Measurements from ENCODE around the gene PCGF2. TPM values are rescaled to one million over a fixed set of nuclear protein-coding genes. Genes with fewer than 3 reads are reported as not detected.

PCGF2 gene
- total RNA-seq, 1 experiment from 2014 or later = 43.9 TPM

DNA sequence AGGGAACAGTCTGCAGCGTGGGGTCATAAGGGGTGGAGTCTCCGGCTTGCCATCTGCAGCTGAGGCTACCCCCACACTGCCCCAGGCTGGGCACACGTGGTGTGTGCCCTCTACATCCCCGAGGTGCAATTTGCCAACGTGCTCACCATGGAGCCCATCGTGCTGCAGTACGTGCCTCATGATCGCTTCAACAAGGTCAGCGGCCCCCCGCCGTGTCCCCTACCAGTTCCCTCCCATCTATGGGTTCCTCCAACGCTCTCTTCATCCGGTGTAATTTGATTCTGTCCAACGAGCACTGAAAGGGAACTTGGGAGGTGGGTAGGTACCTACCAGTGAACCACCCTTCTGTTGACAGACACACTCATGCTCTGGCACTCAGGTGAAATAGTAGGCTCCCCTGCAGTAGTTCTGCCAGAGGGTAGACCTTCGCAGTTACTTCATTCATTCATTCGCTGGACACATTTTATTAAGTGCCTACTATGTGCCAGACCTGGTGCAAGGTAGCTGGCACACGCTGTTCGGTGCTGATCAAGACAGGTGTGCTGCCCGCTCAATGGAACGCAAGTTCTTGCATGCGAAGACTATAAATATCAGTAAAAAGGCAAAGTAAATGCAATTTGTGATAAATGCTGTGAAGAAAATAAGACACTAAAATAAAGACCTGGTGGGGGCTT is 40.3 kb downstream of the PCGF2 start:
- Histone ChIP-seq H3K4me3 (ENCODE audit: low read depth in 2 of 2, low read length in 2 of 2) (no peak overlapping the region), H3K36me3 (ENCODE audit: control insufficient read depth, insufficient read depth, low read length) (no peaks in the 10 kb centered on the region; the same call in 1 of the 2 replicates), H3K9me3 (ENCODE audit: control insufficient read depth, insufficient read depth, low read depth, low read length) (no peaks in the 10 kb centered on the region), H3K27me3 (ENCODE audit: control insufficient read depth, insufficient read depth, low read length) (no peaks in the 10 kb centered on the region), H3K27ac (ENCODE audit: low read length) (no peak overlapping the region), H3K4me1 (ENCODE audit: control insufficient read depth, insufficient read depth, low read length) (no peaks in the 10 kb centered on the region)
- in situ Hi-C loops (cut with HindIII; ENCODE audit: low pct_unique_long_range_greater_than_20kb, low sequenced_read_pairs) = no loop called here
- TF ChIP-seq, protein P1, sequence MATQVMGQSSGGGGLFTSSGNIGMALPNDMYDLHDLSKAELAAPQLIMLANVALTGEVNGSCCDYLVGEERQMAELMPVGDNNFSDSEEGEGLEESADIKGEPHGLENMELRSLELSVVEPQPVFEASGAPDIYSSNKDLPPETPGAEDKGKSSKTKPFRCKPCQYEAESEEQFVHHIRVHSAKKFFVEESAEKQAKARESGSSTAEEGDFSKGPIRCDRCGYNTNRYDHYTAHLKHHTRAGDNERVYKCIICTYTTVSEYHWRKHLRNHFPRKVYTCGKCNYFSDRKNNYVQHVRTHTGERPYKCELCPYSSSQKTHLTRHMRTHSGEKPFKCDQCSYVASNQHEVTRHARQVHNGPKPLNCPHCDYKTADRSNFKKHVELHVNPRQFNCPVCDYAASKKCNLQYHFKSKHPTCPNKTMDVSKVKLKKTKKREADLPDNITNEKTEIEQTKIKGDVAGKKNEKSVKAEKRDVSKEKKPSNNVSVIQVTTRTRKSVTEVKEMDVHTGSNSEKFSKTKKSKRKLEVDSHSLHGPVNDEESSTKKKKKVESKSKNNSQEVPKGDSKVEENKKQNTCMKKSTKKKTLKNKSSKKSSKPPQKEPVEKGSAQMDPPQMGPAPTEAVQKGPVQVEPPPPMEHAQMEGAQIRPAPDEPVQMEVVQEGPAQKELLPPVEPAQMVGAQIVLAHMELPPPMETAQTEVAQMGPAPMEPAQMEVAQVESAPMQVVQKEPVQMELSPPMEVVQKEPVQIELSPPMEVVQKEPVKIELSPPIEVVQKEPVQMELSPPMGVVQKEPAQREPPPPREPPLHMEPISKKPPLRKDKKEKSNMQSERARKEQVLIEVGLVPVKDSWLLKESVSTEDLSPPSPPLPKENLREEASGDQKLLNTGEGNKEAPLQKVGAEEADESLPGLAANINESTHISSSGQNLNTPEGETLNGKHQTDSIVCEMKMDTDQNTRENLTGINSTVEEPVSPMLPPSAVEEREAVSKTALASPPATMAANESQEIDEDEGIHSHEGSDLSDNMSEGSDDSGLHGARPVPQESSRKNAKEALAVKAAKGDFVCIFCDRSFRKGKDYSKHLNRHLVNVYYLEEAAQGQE (IDR thresholded peaks at IDR 0.05; ENCODE audit: insufficient read depth in 1 of 2, low read depth in 2 of 2, low read length in 1 of 2) = no peak
- TF ChIP-seq POLR2AphosphoS5 (IDR thresholded peaks at IDR 0.05; ENCODE audit: low read depth, low read length) = no peak
- TF ChIP-seq, protein P2, sequence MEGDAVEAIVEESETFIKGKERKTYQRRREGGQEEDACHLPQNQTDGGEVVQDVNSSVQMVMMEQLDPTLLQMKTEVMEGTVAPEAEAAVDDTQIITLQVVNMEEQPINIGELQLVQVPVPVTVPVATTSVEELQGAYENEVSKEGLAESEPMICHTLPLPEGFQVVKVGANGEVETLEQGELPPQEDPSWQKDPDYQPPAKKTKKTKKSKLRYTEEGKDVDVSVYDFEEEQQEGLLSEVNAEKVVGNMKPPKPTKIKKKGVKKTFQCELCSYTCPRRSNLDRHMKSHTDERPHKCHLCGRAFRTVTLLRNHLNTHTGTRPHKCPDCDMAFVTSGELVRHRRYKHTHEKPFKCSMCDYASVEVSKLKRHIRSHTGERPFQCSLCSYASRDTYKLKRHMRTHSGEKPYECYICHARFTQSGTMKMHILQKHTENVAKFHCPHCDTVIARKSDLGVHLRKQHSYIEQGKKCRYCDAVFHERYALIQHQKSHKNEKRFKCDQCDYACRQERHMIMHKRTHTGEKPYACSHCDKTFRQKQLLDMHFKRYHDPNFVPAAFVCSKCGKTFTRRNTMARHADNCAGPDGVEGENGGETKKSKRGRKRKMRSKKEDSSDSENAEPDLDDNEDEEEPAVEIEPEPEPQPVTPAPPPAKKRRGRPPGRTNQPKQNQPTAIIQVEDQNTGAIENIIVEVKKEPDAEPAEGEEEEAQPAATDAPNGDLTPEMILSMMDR (IDR thresholded peaks at IDR 0.05) = no peak
- no peak for TF ChIP-seq SIN3A (IDR thresholded peaks at IDR 0.05; ENCODE audit: borderline replicate concordance, insufficient read depth, low read depth, low read length)
- no peak for TF ChIP-seq TCF7L2 (IDR thresholded peaks at IDR 0.05; ENCODE audit: low read depth, low read length)
- POLR2A ChIA-PET = no interaction called here
- CTCF ChIA-PET = no interaction called here
- ATAC-seq = no peak
- no peak for DNase-seq (ENCODE audit: low read depth, low spot score)
- intact Hi-C loops (cut with micrococcal nuclease; ENCODE audit: unreplicated experiment) = no loop called here
- BruUV-seq (replicated peaks) = TSS peak; percentile 67

DNA sequence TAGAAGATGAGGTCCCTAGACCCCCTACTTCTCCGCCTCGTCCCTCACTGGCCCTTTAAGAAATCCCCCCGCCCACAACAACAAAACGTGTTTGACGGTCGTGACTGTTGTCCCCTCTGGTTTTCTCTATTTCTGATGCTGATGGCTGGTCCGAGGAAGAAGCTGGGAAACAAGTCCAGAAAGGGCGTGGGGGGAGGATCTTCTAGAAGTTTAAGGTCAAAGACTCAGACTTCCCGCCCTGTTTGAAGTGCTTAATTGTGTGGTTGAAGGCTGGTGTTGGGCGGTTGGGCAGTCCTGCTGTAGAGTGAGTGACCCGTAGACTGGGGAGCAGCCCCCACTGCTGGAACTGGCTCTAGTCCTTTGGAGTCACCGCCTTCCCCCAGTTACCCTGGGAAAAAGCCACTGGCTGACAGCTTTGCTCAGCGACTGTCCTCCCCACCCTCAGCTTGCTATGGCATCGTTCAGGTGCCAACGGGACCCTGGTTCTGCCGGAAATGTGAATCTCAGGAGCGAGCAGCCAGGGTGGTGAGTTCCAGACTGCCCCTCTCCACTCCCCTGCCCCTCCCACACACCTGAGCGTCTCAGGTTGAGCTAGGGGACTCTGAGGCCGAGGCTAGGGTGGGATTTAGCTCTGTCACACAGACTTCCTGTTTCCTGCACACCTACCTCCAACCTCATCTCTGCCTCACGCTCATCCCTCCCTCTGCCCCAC is 41.5 kb downstream of the PCGF2 start:
- BruUV-seq (replicated peaks) = no TSS peak
- DNase-seq (ENCODE audit: low read depth, low spot score) (no peak), ATAC-seq (no peak)
- H3K4me1 ChIP-seq (ENCODE audit: control insufficient read depth, insufficient read depth, low read length) = peaks cover under 1% of the 10 kb centered on the region
- no peaks in the 10 kb centered on the region for H3K9me3 ChIP-seq (ENCODE audit: control insufficient read depth, insufficient read depth, low read depth, low read length)
- peak overlapping the region; percentile 67 to 79 for H3K4me3 ChIP-seq (ENCODE audit: low read depth in 2 of 2, low read length in 2 of 2)
- no peaks in the 10 kb centered on the region for H3K27me3 ChIP-seq (ENCODE audit: control insufficient read depth, insufficient read depth, low read length)
- no peaks in the 10 kb centered on the region; the same call in 1 of the 2 replicates for H3K36me3 ChIP-seq (ENCODE audit: control insufficient read depth, insufficient read depth, low read length)
- CTCF ChIA-PET = no interaction called here
- H3K27ac ChIP-seq (ENCODE audit: low read length) = peak overlapping the region; percentile 66
- TF ChIP-seq, protein P1 (IDR thresholded peaks at IDR 0.05; ENCODE audit: insufficient read depth in 1 of 2, low read depth in 2 of 2, low read length in 1 of 2) = no peak
- TF ChIP-seq SIN3A (IDR thresholded peaks at IDR 0.05; ENCODE audit: borderline replicate concordance, insufficient read depth, low read depth, low read length) = no peak
- TF ChIP-seq, protein P2 (IDR thresholded peaks at IDR 0.05) = no peak
- TF ChIP-seq POLR2AphosphoS5 (IDR thresholded peaks at IDR 0.05; ENCODE audit: low read depth, low read length) = no peak
- no peak for TF ChIP-seq TCF7L2 (IDR thresholded peaks at IDR 0.05; ENCODE audit: low read depth, low read length)
- intact Hi-C loops (cut with micrococcal nuclease; ENCODE audit: unreplicated experiment) = no loop called here
- in situ Hi-C loops (cut with HindIII; ENCODE audit: low pct_unique_long_range_greater_than_20kb, low sequenced_read_pairs) = no loop called here
- POLR2A ChIA-PET = interaction anchor here (0.6 kb wide), 1 partner anchor 194 kb away, joined by 3 read pairs; no protein-coding TSS in a partner anchor
